ENCODE results near the gene SKOR2. TPM values are rescaled to one million over a fixed set of nuclear protein-coding genes. Genes with fewer than 3 reads are reported as not detected.
A peak's percentile ranks its signal among the peaks of the same experiment; 100 is the strongest.

The SKOR2 gene
- total and polyA plus RNA-seq, 9 of the 15 experiments (the other 6 are each of a cell fraction or from before 2014, with no cell fraction given) = not detected

GRCh38 chr18:47184419-47185050, 66.9 kb downstream of the SKOR2 start (continued):
- TF ChIP-seq ZBTB7A (IDR thresholded peaks at IDR 0.05; ENCODE audit: borderline replicate concordance, control insufficient read depth, low read depth, low read length) = no peak
- TF ChIP-seq GATA2 (CRISPR knock-in tag; IDR thresholded peaks at IDR 0.05) = peak; percentile 85
- TF ChIP-seq CREB3L1 (IDR thresholded peaks at IDR 0.05; ENCODE audit: borderline replicate concordance, low read depth) = no peak
- no peak for TF ChIP-seq ZBTB17 (CRISPR knock-in tag; IDR thresholded peaks at IDR 0.05)
- TF ChIP-seq TCF7L2 (IDR thresholded peaks at IDR 0.05; ENCODE audit: low read depth, low read length) = no peak
- TF ChIP-seq SMARCB1 (IDR thresholded peaks at IDR 0.05; ENCODE audit: insufficient read length, low read depth) = no peak
- no peak for TF ChIP-seq TAF7 (tag; IDR thresholded peaks at IDR 0.05)
- TF ChIP-seq MTA2 (IDR thresholded peaks at IDR 0.05; ENCODE audit: low read depth) = no peak
- TF ChIP-seq BRD4 (IDR thresholded peaks at IDR 0.05) = no peak
- TF ChIP-seq, protein P1, sequence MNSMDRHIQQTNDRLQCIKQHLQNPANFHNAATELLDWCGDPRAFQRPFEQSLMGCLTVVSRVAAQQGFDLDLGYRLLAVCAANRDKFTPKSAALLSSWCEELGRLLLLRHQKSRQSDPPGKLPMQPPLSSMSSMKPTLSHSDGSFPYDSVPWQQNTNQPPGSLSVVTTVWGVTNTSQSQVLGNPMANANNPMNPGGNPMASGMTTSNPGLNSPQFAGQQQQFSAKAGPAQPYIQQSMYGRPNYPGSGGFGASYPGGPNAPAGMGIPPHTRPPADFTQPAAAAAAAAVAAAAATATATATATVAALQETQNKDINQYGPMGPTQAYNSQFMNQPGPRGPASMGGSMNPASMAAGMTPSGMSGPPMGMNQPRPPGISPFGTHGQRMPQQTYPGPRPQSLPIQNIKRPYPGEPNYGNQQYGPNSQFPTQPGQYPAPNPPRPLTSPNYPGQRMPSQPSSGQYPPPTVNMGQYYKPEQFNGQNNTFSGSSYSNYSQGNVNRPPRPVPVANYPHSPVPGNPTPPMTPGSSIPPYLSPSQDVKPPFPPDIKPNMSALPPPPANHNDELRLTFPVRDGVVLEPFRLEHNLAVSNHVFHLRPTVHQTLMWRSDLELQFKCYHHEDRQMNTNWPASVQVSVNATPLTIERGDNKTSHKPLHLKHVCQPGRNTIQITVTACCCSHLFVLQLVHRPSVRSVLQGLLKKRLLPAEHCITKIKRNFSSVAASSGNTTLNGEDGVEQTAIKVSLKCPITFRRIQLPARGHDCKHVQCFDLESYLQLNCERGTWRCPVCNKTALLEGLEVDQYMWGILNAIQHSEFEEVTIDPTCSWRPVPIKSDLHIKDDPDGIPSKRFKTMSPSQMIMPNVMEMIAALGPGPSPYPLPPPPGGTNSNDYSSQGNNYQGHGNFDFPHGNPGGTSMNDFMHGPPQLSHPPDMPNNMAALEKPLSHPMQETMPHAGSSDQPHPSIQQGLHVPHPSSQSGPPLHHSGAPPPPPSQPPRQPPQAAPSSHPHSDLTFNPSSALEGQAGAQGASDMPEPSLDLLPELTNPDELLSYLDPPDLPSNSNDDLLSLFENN (IDR thresholded peaks at IDR 0.05; ENCODE audit: low read depth in 2 of 2, low read length in 2 of 2) = no peak
- TF ChIP-seq SAFB2 (IDR thresholded peaks at IDR 0.05; ENCODE audit: borderline replicate concordance, low read depth, low read length, severe bottlenecking) = no peak
- no peak for TF ChIP-seq HLTF (IDR thresholded peaks at IDR 0.05)
- TF ChIP-seq U2AF1 (optimal IDR thresholded peaks at IDR 0.05; ENCODE audit: low read depth, low read length) = no peak
- no peak for TF ChIP-seq TSHZ1 (CRISPR knock-in tag; IDR thresholded peaks at IDR 0.05)
- no peak for TF ChIP-seq ZNF707 (CRISPR knock-in tag; conservative IDR thresholded peaks at IDR 0.05)
- TF ChIP-seq IRF2 (CRISPR knock-in tag; IDR thresholded peaks at IDR 0.05) = no peak
- no peak; the same call in 1 of the 2 replicates for TF ChIP-seq CEBPG (CRISPR knock-in tag; IDR thresholded peaks at IDR 0.05)
- TF ChIP-seq CEBPG (tag; conservative IDR thresholded peaks at IDR 0.05 in 1 of 2, IDR thresholded peaks at IDR 0.05 in 1 of 2) = peak; percentile 51 to 63
- TF ChIP-seq RUNX1 (IDR thresholded peaks at IDR 0.05; ENCODE audit: low read depth) = no peak
- no peak for TF ChIP-seq YBX1 (IDR thresholded peaks at IDR 0.05)
- no peak for TF ChIP-seq TARDBP (IDR thresholded peaks at IDR 0.05)
